HEK293T (cell line): Measurements from ENCODE around the gene SUSD1.

Source experiments
- FOXA1 ChIP-seq: fragments of 450-650 bp; IDR thresholded peaks from 2 replicates; pipeline ENCODE4 v1.6.1; 2016; ENCODE audit warnings: mild to moderate bottlenecking
- FOXK2 ChIP-seq: fragments of 450-650 bp; IDR thresholded peaks from 2 replicates; pipeline ENCODE4 v1.6.1; 2016; ENCODE audit warnings: mild to moderate bottlenecking
- FOXM1 ChIP-seq: fragments of 450-650 bp; IDR thresholded peaks from 2 replicates; pipeline ENCODE4 v1.6.1; 2017; ENCODE audit warnings: mild to moderate bottlenecking, borderline replicate concordance
- SUZ12 ChIP-seq: fragments of 450-650 bp; IDR thresholded peaks from 2 replicates; pipeline ENCODE4 v1.6.1; 2016; ENCODE audit warnings: mild to moderate bottlenecking
- ZNF384 ChIP-seq: fragments of 450-650 bp; IDR thresholded peaks from 2 replicates; pipeline ENCODE4 v1.6.1; 2016

- TF ChIP-seq FOXA1 (no peak), ZNF384 (no peak), FOXM1 (no peak), FOXK2 (no peak), SUZ12 (no peak)
These were observed 28.4 kb upstream of the SUSD1 start for GRCh38 chr9:112203536-112203935.
